ENCODE results near the gene TPBGL.

The TPBGL gene

GRCh38 chr11:75280770-75281468 is 40.3 kb downstream of the TPBGL start:
- Histone ChIP-seq H3K27ac (ENCODE audit: low read length) (no peak overlapping the region), H3K27me3 (ENCODE audit: insufficient read depth, low read length, poor library complexity) (no peaks in the 10 kb centered on the region), H3K79me2 (ENCODE audit: insufficient read depth, low read length) (no peaks in the 10 kb centered on the region), H2AFZ (ENCODE audit: low read depth, low read length) (no peak overlapping the region), H3K36me3 (ENCODE audit: insufficient read depth, low read length) (peaks cover 30% of the 10 kb centered on the region), H3K4me3 (ENCODE audit: low read depth in 1 of 2, low read length in 2 of 2) (no peak overlapping the region), H3K9me3 (ENCODE audit: insufficient read depth, low read length, severe bottlenecking) (no peaks in the 10 kb centered on the region), H3K4me1 (ENCODE audit: insufficient read depth, low read length) (peaks cover 17% of the 10 kb centered on the region), H3K4me2 (ENCODE audit: insufficient read depth, low read length) (no peak overlapping the region), H3K9ac (ENCODE audit: low read depth, low read length) (no peak overlapping the region), H4K20me1 (ENCODE audit: insufficient read depth, low read length) (no peaks in the 10 kb centered on the region)
- DNase-seq = no peak
- ATAC-seq (ENCODE audit: insufficient read depth, low read depth) = no peak
- TF ChIP-seq CTCF (IDR thresholded peaks at IDR 0.05; ENCODE audit: borderline replicate concordance, extremely low read depth, low read length, poor library complexity, severe bottlenecking) = no peak
- TF ChIP-seq EZH2 (IDR thresholded peaks at IDR 0.05; ENCODE audit: borderline replicate concordance, low read depth, low read length, severe bottlenecking) = no peak

GRCh38 chr11:75281469-75282095 is 41.0 kb downstream of the TPBGL start:
- no peak overlapping the region for H3K4me2 ChIP-seq (ENCODE audit: insufficient read depth, low read length)
- no peak overlapping the region for H2AFZ ChIP-seq (ENCODE audit: low read depth, low read length)
- H3K27me3 ChIP-seq (ENCODE audit: insufficient read depth, low read length, poor library complexity) = no peaks in the 10 kb centered on the region
- H3K4me3 ChIP-seq (ENCODE audit: low read depth in 1 of 2, low read length in 2 of 2) = no peak overlapping the region
- ATAC-seq (ENCODE audit: insufficient read depth, low read depth) (no peak), DNase-seq (no peak)
- H3K27ac ChIP-seq (ENCODE audit: low read length) = no peak overlapping the region
- no peaks in the 10 kb centered on the region for H3K9me3 ChIP-seq (ENCODE audit: insufficient read depth, low read length, severe bottlenecking)
- H3K4me1 ChIP-seq (ENCODE audit: insufficient read depth, low read length) = peaks cover 10% of the 10 kb centered on the region
- no peaks in the 10 kb centered on the region for H3K79me2 ChIP-seq (ENCODE audit: insufficient read depth, low read length)
- H3K9ac ChIP-seq (ENCODE audit: low read depth, low read length) = no peak overlapping the region
- H3K36me3 ChIP-seq (ENCODE audit: insufficient read depth, low read length) = peaks cover 30% of the 10 kb centered on the region
- TF ChIP-seq CTCF (IDR thresholded peaks at IDR 0.05; ENCODE audit: borderline replicate concordance, extremely low read depth, low read length, poor library complexity, severe bottlenecking) (no peak), EZH2 (IDR thresholded peaks at IDR 0.05; ENCODE audit: borderline replicate concordance, low read depth, low read length, severe bottlenecking) (no peak)
- H4K20me1 ChIP-seq (ENCODE audit: insufficient read depth, low read length) = no peaks in the 10 kb centered on the region

GRCh38 chr11:75283391-75283931 is 42.9 kb downstream of the TPBGL start:
- H3K4me3 ChIP-seq (ENCODE audit: low read depth in 1 of 2, low read length in 2 of 2) = no peak overlapping the region
- no peak overlapping the region for H3K4me2 ChIP-seq (ENCODE audit: insufficient read depth, low read length)
- no peak overlapping the region for H3K27ac ChIP-seq (ENCODE audit: low read length)
- DNase-seq = no peak
- H4K20me1 ChIP-seq (ENCODE audit: insufficient read depth, low read length) = no peaks in the 10 kb centered on the region
- H3K9ac ChIP-seq (ENCODE audit: low read depth, low read length) = no peak overlapping the region
- no peaks in the 10 kb centered on the region for H3K27me3 ChIP-seq (ENCODE audit: insufficient read depth, low read length, poor library complexity)
- H2AFZ ChIP-seq (ENCODE audit: low read depth, low read length) = no peak overlapping the region
- ATAC-seq (ENCODE audit: insufficient read depth, low read depth) = no peak
- H3K9me3 ChIP-seq (ENCODE audit: insufficient read depth, low read length, severe bottlenecking) = no peaks in the 10 kb centered on the region
- peaks cover 18% of the 10 kb centered on the region for H3K36me3 ChIP-seq (ENCODE audit: insufficient read depth, low read length)
- no peaks in the 10 kb centered on the region for H3K79me2 ChIP-seq (ENCODE audit: insufficient read depth, low read length)
- H3K4me1 ChIP-seq (ENCODE audit: insufficient read depth, low read length) = no peaks in the 10 kb centered on the region
- TF ChIP-seq EZH2 (IDR thresholded peaks at IDR 0.05; ENCODE audit: borderline replicate concordance, low read depth, low read length, severe bottlenecking) (no peak), CTCF (IDR thresholded peaks at IDR 0.05; ENCODE audit: borderline replicate concordance, extremely low read depth, low read length, poor library complexity, severe bottlenecking) (no peak)

Data from DND-41 (cell line).